ENCODE results near the gene STRBP.

The STRBP gene

GRCh38 chr9:123093141-123093540 lies 175.2 kb downstream of the STRBP start:
- no peak for DNase-seq

DNA sequence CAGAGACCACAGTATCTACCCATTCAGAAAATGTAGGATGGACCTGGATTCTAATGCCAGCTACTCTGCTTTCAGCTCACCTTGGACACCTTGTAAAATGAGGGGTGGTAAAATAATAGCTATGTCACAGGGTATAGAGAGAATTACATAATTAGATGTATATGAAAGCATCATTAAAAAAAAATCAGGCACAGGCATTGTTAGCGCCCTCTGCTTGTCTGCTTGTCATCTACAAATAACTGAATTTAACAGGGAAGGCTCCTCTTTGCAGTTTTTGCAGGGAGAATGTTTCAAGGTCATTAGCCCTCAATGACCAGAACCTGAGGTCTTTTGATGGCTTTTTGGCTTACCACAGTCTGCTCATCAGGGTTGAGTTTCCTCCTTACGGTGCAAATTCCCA lies 176.9 kb downstream of the STRBP start:
- DNase-seq: no peak

GRCh38 chr9:123090956-123091355 lies 177.4 kb downstream of the STRBP start:
- DNase-seq: no peak

- DNase-seq: no peak
Observed at GRCh38 chr9:123090198-123090896, 178.0 kb downstream of the STRBP start.

DNA sequence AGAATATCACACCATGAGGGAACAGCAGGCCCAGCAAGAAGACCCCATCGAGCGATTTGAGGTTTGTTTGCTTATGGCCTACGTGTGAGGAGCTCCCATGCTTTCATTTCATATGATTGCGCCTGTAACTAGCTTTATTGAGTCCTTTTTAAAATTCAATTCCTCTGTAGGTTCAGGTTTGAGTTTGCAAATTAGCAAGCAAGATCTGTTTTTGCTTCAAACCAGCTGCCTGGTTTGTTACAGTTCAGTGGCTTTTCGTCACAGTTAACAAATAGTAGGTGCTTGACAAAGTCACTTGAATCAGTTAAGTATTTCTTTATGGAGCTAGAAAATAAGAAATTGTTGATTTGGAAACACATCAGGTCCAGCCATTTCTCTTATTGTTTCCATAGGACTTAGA lies 178.6 kb downstream of the STRBP start:
- DNase-seq: no peak

- DNase-seq: no peak
Observed at GRCh38 chr9:123089040-123089439, 179.3 kb downstream of the STRBP start.

DNA sequence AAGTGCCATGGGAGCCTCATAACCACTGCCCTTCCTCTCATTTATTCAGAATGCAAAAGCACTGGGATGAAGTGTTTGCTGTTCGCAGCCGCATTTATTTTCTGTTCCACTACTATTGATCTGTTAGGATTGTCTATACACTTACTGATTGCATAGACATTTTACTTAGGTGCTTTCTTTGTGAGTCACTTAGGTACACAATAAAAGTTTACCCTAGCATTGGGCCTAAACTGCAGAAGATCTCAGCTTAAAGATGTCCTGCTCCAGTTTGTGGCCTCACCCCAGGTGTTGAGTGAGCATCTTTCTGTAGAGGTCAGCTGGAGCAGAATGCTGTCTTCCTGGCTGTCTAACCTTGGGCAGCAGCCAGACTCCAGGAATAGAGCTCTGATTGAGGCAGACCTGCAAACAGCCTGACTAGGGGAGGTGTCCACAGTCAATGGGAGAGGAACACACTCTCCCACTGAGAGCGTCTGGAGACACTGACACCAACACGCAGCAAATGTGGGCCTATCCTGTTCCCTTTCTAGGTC lies 181.0 kb downstream of the STRBP start:
- no peak for DNase-seq

DNA sequence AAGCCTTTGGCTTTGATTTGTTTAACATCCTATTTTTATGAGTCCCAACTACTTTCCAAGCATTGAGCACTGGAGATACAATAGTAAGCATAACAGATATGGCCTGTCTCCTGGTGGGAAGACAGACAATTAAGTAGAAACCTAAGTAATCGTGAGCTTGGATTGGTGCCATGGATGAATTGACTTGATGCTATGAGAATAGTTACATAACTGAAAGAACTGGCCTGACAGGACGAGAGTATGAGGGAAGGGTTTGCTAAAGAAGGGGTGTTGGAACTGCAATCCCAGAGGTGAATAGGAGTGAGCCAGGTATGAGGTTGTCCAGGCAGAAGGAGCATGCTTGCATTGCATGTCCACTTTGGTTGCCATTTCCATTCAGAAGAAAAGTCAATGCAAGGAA lies 182.5 kb downstream of the STRBP start:
- no peak for DNase-seq

DNA sequence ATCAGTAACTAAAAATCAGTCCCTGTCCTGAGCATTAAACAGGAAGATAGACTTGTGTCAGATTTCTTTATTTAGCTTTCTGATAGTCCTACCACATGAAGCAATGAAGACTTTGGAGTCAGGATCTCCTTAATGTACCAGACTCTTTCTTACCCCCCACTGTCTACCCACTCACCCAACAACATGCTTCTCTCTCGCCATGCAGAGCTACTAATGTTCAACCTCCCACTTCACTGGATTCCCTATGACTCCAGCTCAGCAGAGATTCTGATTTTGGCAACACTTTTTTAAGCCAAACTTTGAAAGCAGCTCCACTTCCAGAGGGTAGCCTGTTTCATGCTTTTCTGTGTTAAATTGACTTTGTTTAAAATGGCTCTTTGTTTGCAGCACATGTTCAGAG lies 184.1 kb downstream of the STRBP start:
- no peak for DNase-seq

GRCh38 chr9:123083680-123084079 lies 184.7 kb downstream of the STRBP start:
- no peak for DNase-seq

DNA sequence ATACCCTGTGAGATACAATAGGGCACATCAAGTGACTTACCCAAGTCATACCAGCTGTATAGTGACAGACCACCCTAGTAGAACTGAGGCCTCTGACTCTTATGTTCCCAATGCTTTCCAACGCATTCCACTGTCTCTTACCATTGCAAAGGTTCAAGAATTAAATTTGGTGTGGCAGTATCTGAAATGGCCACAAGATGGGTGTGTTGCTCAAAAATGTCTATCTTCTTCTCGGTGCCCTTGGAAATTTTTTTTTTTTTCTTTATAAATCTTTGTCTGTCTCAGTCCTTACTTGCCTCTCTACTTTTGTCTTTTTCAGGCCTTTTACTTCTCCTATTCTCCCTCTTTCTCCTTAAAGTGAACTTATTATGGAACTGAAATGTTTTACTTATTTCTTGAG lies 186.6 kb downstream of the STRBP start:
- no peak for DNase-seq

GRCh38 chr9:123080444-123080843 lies 187.9 kb downstream of the STRBP start:
- no peak for DNase-seq

- no peak for DNase-seq
Observed at GRCh38 chr9:123074628-123075027, 193.8 kb downstream of the STRBP start.

- no peak for DNase-seq
Observed at GRCh38 chr9:123073991-123074422, 194.4 kb downstream of the STRBP start.

DNA sequence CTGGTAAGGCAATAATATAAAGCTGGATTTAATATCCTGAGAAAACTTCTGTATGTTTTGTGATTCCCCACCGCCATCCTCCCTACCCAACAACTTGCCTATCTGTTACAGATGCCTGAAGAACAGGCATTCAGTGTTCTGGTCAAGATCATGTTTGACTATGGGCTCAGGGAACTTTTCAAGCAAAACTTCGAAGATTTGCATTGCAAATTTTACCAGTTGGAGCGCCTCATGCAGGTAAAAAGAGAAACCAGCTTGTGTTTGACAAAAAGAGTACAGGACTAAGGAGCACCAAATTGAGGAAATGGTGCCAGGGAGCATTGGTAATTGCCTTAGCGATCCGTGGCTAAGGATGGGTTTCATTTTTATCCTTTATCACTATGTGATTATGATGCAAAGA lies 194.9 kb downstream of the STRBP start:
- no peak for DNase-seq

GRCh38 chr9:123072407-123072995 lies 195.9 kb downstream of the STRBP start:
- DNase-seq: no peak

All from DMS153 (cell line).